Right lobe of liver (tissue), 4 donors: Measurements from ENCODE around the gene ONECUT2.

ENCODE experiments used
- CTCF ChIP-seq, 4 donors: fragments of 200-600 bp in 3 of 4; fragments of 450-650 bp in 1 of 4; IDR thresholded peaks; one replicate each; pipeline versions ENCODE4 v1.5.1 to v1.8.0; 2016 to 2022; ENCODE audit warnings: antibody characterized with exemption in 4 of 4, mild to moderate bottlenecking in 2 of 4
- POLR2A ChIP-seq: fragments of 450-650 bp; IDR thresholded peaks from one replicate; pipeline ENCODE4 v1.6.1; 2017; ENCODE audit warnings: antibody characterized with exemption, mild to moderate bottlenecking
- donor health status: DM: no; HTN: no; CAD: no.
- donor health status: DM: no; HTN: no; CAD: no.
- donor health status: DM: no; HTN: yes; CAD: no.

- TF ChIP-seq CTCF (IDR thresholded peaks at IDR 0.05) (peak in 1 of 4 donors; percentile 6), POLR2A (no peak)
Measured at GRCh38 chr18:57461652-57462269, 26.6 kb downstream of the ONECUT2 start.
